CD4-positive, alpha-beta memory T cell (primary cell): ENCODE results near the gene TGFBR2. TPM values are rescaled to one million over a fixed set of nuclear protein-coding genes. Genes with fewer than 3 reads are reported as not detected.

Experiments used
- CTCF ChIA-PET: fragments of 350-600 bp; sonication (Branson Sonifier 250); formaldehyde crosslinking; loops from one replicate; lab custom pipeline; 2021; ENCODE audit warnings: inconsistent platforms; ENCODE audit not compliant: partially characterized antibody; lab: Charles Lee
- POLR2A ChIA-PET: fragments of 350-600 bp; sonication (Branson Sonifier 250); formaldehyde crosslinking; loops from one replicate; lab custom pipeline; 2021; ENCODE audit not compliant: partially characterized antibody; lab: Charles Lee
- DNase-seq, 5 donors: peaks; one replicate each; pipeline versions ENCODE4 v3.0.0 to v3.0.0-alpha.2; 2020 to 2022; ENCODE audit warnings: mixed read lengths in 1 of 5
- H3K27ac ChIP-seq: one replicate; pipeline ENCODE4 v1.7.0; 2013; ENCODE audit warnings: low read depth, low read length
- H3K27me3 ChIP-seq: 2 replicates; pipeline ENCODE4 v1.7.0; 2013; ENCODE audit warnings: mild to moderate bottlenecking, low read length, moderate library complexity; ENCODE audit not compliant: insufficient read depth
- H3K36me3 ChIP-seq: 2 replicates; pipeline ENCODE4 v1.7.0; 2013; ENCODE audit warnings: mild to moderate bottlenecking, low read length, moderate library complexity; ENCODE audit not compliant: insufficient read depth
- H3K4me1 ChIP-seq: 2 replicates; pipeline ENCODE4 v1.7.0; 2013; ENCODE audit warnings: mild to moderate bottlenecking, low read length, moderate library complexity; ENCODE audit not compliant: insufficient read depth
- H3K4me3 ChIP-seq, 2 donors: one replicate each; pipeline ENCODE4 v1.7.0; 2013; ENCODE audit warnings: low read length in 2 of 2, mild to moderate bottlenecking in 1 of 2
- H3K9me3 ChIP-seq, 2 donors: one replicate each; pipeline ENCODE4 v1.7.0; 2013; ENCODE audit warnings: low read length in 2 of 2, control low read depth in 1 of 2; ENCODE audit not compliant: control insufficient read depth in 1 of 2
- H3K27ac Mint-ChIP-seq, 7 donors: one replicate each; pipeline ENCODE4 v1.8.0; 2020 to 2021; ENCODE audit warnings: mixed read lengths in 7 of 7, mild to moderate bottlenecking in 6 of 7, inconsistent platforms in 3 of 7, moderate library complexity in 3 of 7
- H3K27me3 Mint-ChIP-seq, 2 donors: one replicate each; pipeline ENCODE4 v1.8.0; 2020 to 2021; ENCODE audit warnings: mixed read lengths in 2 of 2
- H3K36me3 Mint-ChIP-seq, 2 donors: one replicate each; pipeline ENCODE4 v1.8.0; 2020 to 2021; ENCODE audit warnings: mixed read lengths in 2 of 2, inconsistent platforms in 1 of 2, mild to moderate bottlenecking in 1 of 2
- H3K4me1 Mint-ChIP-seq, 4 donors: one replicate each; pipeline ENCODE4 v1.8.0; 2020 to 2021; ENCODE audit warnings: mixed read lengths in 4 of 4, mild to moderate bottlenecking in 1 of 4
- H3K4me3 Mint-ChIP-seq, 8 donors: one replicate each; pipeline ENCODE4 v1.8.0; 2020 to 2021; ENCODE audit warnings: mixed read lengths in 8 of 8, mild to moderate bottlenecking in 7 of 8, moderate library complexity in 6 of 8, inconsistent platforms in 3 of 8
- H3K9me3 Mint-ChIP-seq, 8 donors: one replicate each; pipeline ENCODE4 v1.8.0; 2020 to 2021; ENCODE audit warnings: mixed read lengths in 8 of 8, mild to moderate bottlenecking in 5 of 8, inconsistent platforms in 3 of 8, moderate library complexity in 1 of 8
- intact Hi-C: fragments of 100-400 bp; cut with micrococcal nuclease; formaldehyde crosslinking; loops from one replicate; pipeline ENCODE4 v1.15.1; 2023
- polyA plus RNA-seq, 2 donors: library from polyadenylated mRNA; unstranded; fragments of 300-500 nt; fragmentation: Illumina TruSeq; gene quantifications; one replicate each; pipeline ENCODE4 v1.2.3, GENCODE V29; 2021
- total RNA-seq, 2 experiments: library from RNA; stranded (reverse); gene quantifications; one replicate each; pipeline ENCODE4 v1.2.3, GENCODE V29; 2021

Gene TGFBR2
- total and polyA plus RNA-seq, 4 experiments from 2014 or later: 58.7 to 110 (median 110) TPM

- peaks cover 42 to 52% of the 10 kb centered on the region in 2 donors for H3K36me3 Mint-ChIP-seq
- H3K36me3 ChIP-seq: peaks cover 33% of the 10 kb centered on the region
- peak overlapping the region; percentile 88 to 97 (median 93) for H3K27ac Mint-ChIP-seq
- ChIA-PET POLR2A (interaction anchor here (0.8 to 21.0 kb wide), 7 partner anchors 6 to 291 kb away, joined by 3 to 580 read pairs (median 23); partner anchors contain the start of gene TGFBR2), CTCF (interaction anchor here (0.9 to 2.3 kb wide), 4 partner anchors 10 to 48 kb away, joined by 4 to 9 read pairs (median 6); no protein-coding TSS in a partner anchor)
- peaks cover 76 to 97% (median 87%) of the 10 kb centered on the region in 4 donors for H3K4me1 Mint-ChIP-seq
- H3K27me3 ChIP-seq: no peaks in the 10 kb centered on the region
- no peak for DNase-seq
- no peaks in the 10 kb centered on the region for H3K27me3 Mint-ChIP-seq
- no peaks in the 10 kb centered on the region for H3K9me3 ChIP-seq
- no peaks in the 10 kb centered on the region for H3K9me3 Mint-ChIP-seq
- H3K4me3 ChIP-seq: no peak overlapping the region
- intact Hi-C loops: no loop called here
- peak overlapping the region in 7 of 8 donors; percentile 71 to 86 (median 79) for H3K4me3 Mint-ChIP-seq
- peak overlapping the region; percentile 66 for H3K27ac ChIP-seq
- H3K4me1 ChIP-seq: peaks cover 99% of the 10 kb centered on the region
Observed at GRCh38 chr3:30645077-30645476, 38.7 kb downstream of the TGFBR2 start.

GRCh38 chr3:30646181-30646876 is 39.9 kb downstream of the TGFBR2 start:
- Mint-ChIP-seq H3K4me1 (peaks cover 78 to 97% (median 90%) of the 10 kb centered on the region in 4 donors), H3K9me3 (no peaks in the 10 kb centered on the region), H3K36me3 (peaks cover 54 to 64% of the 10 kb centered on the region in 2 donors), H3K27me3 (no peaks in the 10 kb centered on the region), H3K4me3 (peak overlapping the region; percentile 25 to 86 (median 52)), H3K27ac (peak overlapping the region; percentile 82 to 97 (median 93))
- Histone ChIP-seq H3K4me3 (no peak overlapping the region), H3K4me1 (peaks cover 99% of the 10 kb centered on the region), H3K36me3 (peaks cover 40% of the 10 kb centered on the region), H3K27me3 (no peaks in the 10 kb centered on the region), H3K27ac (peak overlapping the region; percentile 10), H3K9me3 (no peaks in the 10 kb centered on the region)
- ChIA-PET POLR2A (interaction anchor here (1.6 to 21.0 kb wide), 6 partner anchors 5 to 40 kb away, joined by 5 to 580 read pairs (median 20); partner anchors contain the start of gene TGFBR2), CTCF (interaction anchor here (0.8 to 2.7 kb wide), 4 partner anchors 8 to 46 kb away, joined by 4 to 12 read pairs (median 7); no protein-coding TSS in a partner anchor)
- no peak for DNase-seq
- intact Hi-C loops: no loop called here

GRCh38 chr3:30646961-30647752 is 40.8 kb downstream of the TGFBR2 start:
- Histone ChIP-seq H3K4me1 (peaks cover 99% of the 10 kb centered on the region), H3K27me3 (no peaks in the 10 kb centered on the region), H3K27ac (no peak overlapping the region), H3K36me3 (peaks cover 43% of the 10 kb centered on the region), H3K4me3 (no peak overlapping the region), H3K9me3 (no peaks in the 10 kb centered on the region)
- Mint-ChIP-seq H3K9me3 (no peaks in the 10 kb centered on the region), H3K4me3 (peak overlapping the region in 7 of 8 donors; percentile 19 to 86 (median 43)), H3K36me3 (peaks cover 61 to 73% of the 10 kb centered on the region in 2 donors), H3K27me3 (no peaks in the 10 kb centered on the region), H3K27ac (peak overlapping the region; percentile 66 to 97 (median 93)), H3K4me1 (peaks cover 76 to 97% (median 88%) of the 10 kb centered on the region in 4 donors)
- CTCF ChIA-PET: interaction anchor here (0.5 to 2.7 kb wide), 8 partner anchors 9 to 45 kb away, joined by 3 to 12 read pairs (median 4); no protein-coding TSS in a partner anchor
- POLR2A ChIA-PET: interaction anchor here (1.0 to 21.0 kb wide), 7 partner anchors 4 to 40 kb away, joined by 3 to 580 read pairs (median 11); partner anchors contain the start of gene TGFBR2
- intact Hi-C loops: no loop called here
- no peak for DNase-seq

GRCh38 chr3:30648670-30649357 is 42.4 kb downstream of the TGFBR2 start:
- intact Hi-C loops: no loop called here
- Histone ChIP-seq H3K4me1 (peaks cover 99% of the 10 kb centered on the region), H3K9me3 (no peaks in the 10 kb centered on the region), H3K27me3 (no peaks in the 10 kb centered on the region), H3K4me3 (no peak overlapping the region), H3K27ac (peak overlapping the region; percentile 12), H3K36me3 (peaks cover 43% of the 10 kb centered on the region)
- ChIA-PET POLR2A (interaction anchor here (1.6 to 21.0 kb wide), 5 partner anchors 2 to 42 kb away, joined by 3 to 580 read pairs (median 16); partner anchors contain the start of gene TGFBR2), CTCF (interaction anchor here (1.0 to 2.7 kb wide), 6 partner anchors 9 to 44 kb away, joined by 3 to 12 read pairs (median 6); no protein-coding TSS in a partner anchor)
- no peaks in the 10 kb centered on the region for H3K27me3 Mint-ChIP-seq
- H3K36me3 Mint-ChIP-seq: peaks cover 76 to 89% of the 10 kb centered on the region in 2 donors
- peak overlapping the region in 5 of 8 donors; percentile 4 to 79 (median 9) for H3K4me3 Mint-ChIP-seq
- no peak for DNase-seq
- H3K9me3 Mint-ChIP-seq: no peaks in the 10 kb centered on the region
- peak overlapping the region in 6 of 7 donors; percentile 67 to 93 (median 84) for H3K27ac Mint-ChIP-seq
- peaks cover 72 to 97% (median 88%) of the 10 kb centered on the region in 4 donors for H3K4me1 Mint-ChIP-seq

- peaks cover 83 to 93% of the 10 kb centered on the region in 2 donors for H3K36me3 Mint-ChIP-seq
- peaks cover 0 to 2% (median 0%) of the 10 kb centered on the region in 8 donors for H3K9me3 Mint-ChIP-seq
- H3K4me3 Mint-ChIP-seq: peak overlapping the region in 2 of 8 donors; percentile 4 to 19
- intact Hi-C loops: no loop called here
- H3K9me3 ChIP-seq: no peaks in the 10 kb centered on the region
- peak overlapping the region; percentile 15 to 90 (median 70) for H3K27ac Mint-ChIP-seq
- peaks cover 49% of the 10 kb centered on the region for H3K36me3 ChIP-seq
- ChIA-PET CTCF (interaction anchor here (1.0 kb wide), 1 partner anchor 44 kb away, joined by 4 read pairs; no protein-coding TSS in a partner anchor), POLR2A (interaction anchor here (1.1 to 20.9 kb wide), 5 partner anchors 9 to 36 kb away, joined by 3 to 580 read pairs (median 6); no protein-coding TSS in a partner anchor)
- H3K4me1 Mint-ChIP-seq: peaks cover 72 to 97% (median 88%) of the 10 kb centered on the region in 4 donors
- H3K4me1 ChIP-seq: peaks cover 99% of the 10 kb centered on the region
- DNase-seq: no peak
- no peaks in the 10 kb centered on the region for H3K27me3 Mint-ChIP-seq
- H3K4me3 ChIP-seq: no peak overlapping the region
- H3K27me3 ChIP-seq: no peaks in the 10 kb centered on the region
- H3K27ac ChIP-seq: no peak overlapping the region
Observed at GRCh38 chr3:30649572-30650318, 43.3 kb downstream of the TGFBR2 start.
